B cell (primary cell): Measurements from ENCODE around the gene PHACTR3.

ENCODE experiments used
- EZH2 ChIP-seq: IDR thresholded peaks from 2 replicates; pipeline ENCODE4 v1.6.1; 2012; ENCODE audit warnings: borderline replicate concordance, low read depth, mild to moderate bottlenecking, moderate library complexity, low read length; ENCODE audit not compliant: insufficient read depth, poor library complexity, severe bottlenecking
- TF ChIP-seq, protein P1 (sequence below): fragments of 200-600 bp; IDR thresholded peaks from one replicate; pipeline ENCODE4 v1.8.0; 2022; ENCODE audit warnings: antibody characterized with exemption, mild to moderate bottlenecking

DNA sequence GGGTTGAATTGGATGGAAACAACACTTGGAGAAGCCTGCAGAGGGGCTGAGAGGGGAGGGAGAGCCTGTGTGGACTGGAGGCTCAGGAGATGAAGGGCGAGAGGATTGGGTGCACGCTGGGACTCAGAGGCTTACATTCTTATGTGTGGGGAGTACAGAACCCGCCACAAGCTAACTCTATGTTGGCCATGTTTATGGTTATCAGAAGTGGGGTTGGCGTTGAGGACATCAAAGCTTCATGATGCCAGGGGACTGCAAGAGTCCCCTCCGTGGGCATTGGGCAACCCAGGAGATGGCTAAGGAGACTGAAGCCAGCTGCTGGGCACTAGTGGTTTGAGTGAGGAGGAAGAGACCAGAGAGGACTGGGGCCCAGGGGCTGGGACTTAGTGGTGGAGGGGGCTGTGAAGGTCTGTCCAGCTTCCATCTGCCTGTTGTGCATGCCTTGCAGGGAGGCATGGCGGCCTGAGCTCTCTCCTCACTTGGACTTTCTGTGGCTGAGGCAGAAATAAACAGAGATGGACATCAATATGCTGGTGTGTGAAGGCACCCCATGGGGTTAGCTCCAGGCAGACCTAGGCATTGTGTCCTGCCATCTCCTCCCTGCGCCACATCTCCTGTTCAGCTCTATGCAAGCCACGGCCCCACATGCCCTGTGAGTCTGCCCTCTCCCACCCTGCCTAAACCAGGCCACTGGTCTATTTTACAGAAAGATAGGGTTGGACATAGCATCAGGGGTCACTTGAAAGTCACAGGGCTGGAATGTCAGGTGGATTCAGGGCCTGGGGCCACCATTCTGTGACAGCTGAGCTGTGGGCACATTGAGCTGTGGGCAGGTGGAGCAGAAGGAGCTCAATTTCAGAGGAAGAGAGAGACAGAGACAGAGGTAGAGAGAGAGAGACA, 61.6 kb downstream of the PHACTR3 start:
- TF ChIP-seq, protein P1, sequence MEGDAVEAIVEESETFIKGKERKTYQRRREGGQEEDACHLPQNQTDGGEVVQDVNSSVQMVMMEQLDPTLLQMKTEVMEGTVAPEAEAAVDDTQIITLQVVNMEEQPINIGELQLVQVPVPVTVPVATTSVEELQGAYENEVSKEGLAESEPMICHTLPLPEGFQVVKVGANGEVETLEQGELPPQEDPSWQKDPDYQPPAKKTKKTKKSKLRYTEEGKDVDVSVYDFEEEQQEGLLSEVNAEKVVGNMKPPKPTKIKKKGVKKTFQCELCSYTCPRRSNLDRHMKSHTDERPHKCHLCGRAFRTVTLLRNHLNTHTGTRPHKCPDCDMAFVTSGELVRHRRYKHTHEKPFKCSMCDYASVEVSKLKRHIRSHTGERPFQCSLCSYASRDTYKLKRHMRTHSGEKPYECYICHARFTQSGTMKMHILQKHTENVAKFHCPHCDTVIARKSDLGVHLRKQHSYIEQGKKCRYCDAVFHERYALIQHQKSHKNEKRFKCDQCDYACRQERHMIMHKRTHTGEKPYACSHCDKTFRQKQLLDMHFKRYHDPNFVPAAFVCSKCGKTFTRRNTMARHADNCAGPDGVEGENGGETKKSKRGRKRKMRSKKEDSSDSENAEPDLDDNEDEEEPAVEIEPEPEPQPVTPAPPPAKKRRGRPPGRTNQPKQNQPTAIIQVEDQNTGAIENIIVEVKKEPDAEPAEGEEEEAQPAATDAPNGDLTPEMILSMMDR: no peak
- TF ChIP-seq EZH2: no peak
